Measurements from ENCODE around the gene UBXN7. TPM values are rescaled to one million over a fixed set of nuclear protein-coding genes. Genes with fewer than 3 reads are reported as not detected.

Gene UBXN7
- total RNA-seq (2022; extraction: Qiagen RNA extraction; ENCODE audit: low read depth), result 6.3 to 9.3 TPM (median 8.9 TPM) in 5 replicates

GRCh38 chr3:196432137-196432879 is at the start of gene UBXN7:
Gene UBXN7, minus strand, starts transcription at chr3:196432427. Its CDS starts 28 bp downstream, at chr3:196432399.

GRCh38 chr3:196317687-196318467 is 114.3 kb downstream of the UBXN7 start, which contains the start of gene DYNLT2B:
Gene DYNLT2B, minus strand, starts transcription at chr3:196318240. Its CDS starts 88 bp downstream, at chr3:196318152.

Other genes with a start within 250 kb of the UBXN7 start
- 0.15 TPM in 1 of 5 replicates, not detected in the others for gene ZDHHC19, start 221.0 kb downstream of the UBXN7 start, total RNA-seq (2022; extraction: Qiagen RNA extraction; ENCODE audit: low read depth)
- not detected in 5 replicates for gene SLC51A, start 215.9 kb downstream of the UBXN7 start, total RNA-seq (2022; extraction: Qiagen RNA extraction; ENCODE audit: low read depth)
- 29.9 to 39.8 TPM (median 31.8 TPM) in 5 replicates for gene PCYT1A, start 144.7 kb downstream of the UBXN7 start, total RNA-seq (2022; extraction: Qiagen RNA extraction; ENCODE audit: low read depth)
- gene DYNLT2B, start 114.2 kb downstream of the UBXN7 start, total RNA-seq (2022; extraction: Qiagen RNA extraction; ENCODE audit: low read depth), result 20.3 to 29.0 TPM (median 23.7 TPM) in 5 replicates
- 7.5 to 11.4 TPM (median 9.4 TPM) in 5 replicates for gene TM4SF19, start 94.0 kb downstream of the UBXN7 start, total RNA-seq (2022; extraction: Qiagen RNA extraction; ENCODE audit: low read depth)
- gene RNF168, start 71.3 kb upstream of the UBXN7 start, total RNA-seq (2022; extraction: Qiagen RNA extraction; ENCODE audit: low read depth), result 3.5 to 5.4 TPM (median 4.7 TPM) in 5 replicates
- not detected in 5 replicates for gene SMCO1, start 82.9 kb upstream of the UBXN7 start, total RNA-seq (2022; extraction: Qiagen RNA extraction; ENCODE audit: low read depth)
- 8.5 to 10.4 TPM (median 8.8 TPM) in 5 replicates for gene WDR53, start 136.1 kb upstream of the UBXN7 start, total RNA-seq (2022; extraction: Qiagen RNA extraction; ENCODE audit: low read depth)
- 3.0 to 8.5 TPM (median 7.5 TPM) in 5 replicates for gene FBXO45, start 136.2 kb upstream of the UBXN7 start, total RNA-seq (2022; extraction: Qiagen RNA extraction; ENCODE audit: low read depth)
- gene NRROS, start 207.3 kb upstream of the UBXN7 start, total RNA-seq (2022; extraction: Qiagen RNA extraction; ENCODE audit: low read depth), result not detected in 5 replicates